SH-SY5Y (cell line): ENCODE measurements around the gene TTF1.

ENCODE experiments used
- GATA2 ChIP-seq: IDR thresholded peaks from 2 replicates; pipeline ENCODE4 v1.6.1; 2011; ENCODE audit warnings: mild to moderate bottlenecking, low read depth, low read length
- GATA3 ChIP-seq: IDR thresholded peaks from 2 replicates; pipeline ENCODE4 v1.6.1; 2011; ENCODE audit warnings: low read depth, mild to moderate bottlenecking, low read length, moderate library complexity

Gene TTF1

DNA sequence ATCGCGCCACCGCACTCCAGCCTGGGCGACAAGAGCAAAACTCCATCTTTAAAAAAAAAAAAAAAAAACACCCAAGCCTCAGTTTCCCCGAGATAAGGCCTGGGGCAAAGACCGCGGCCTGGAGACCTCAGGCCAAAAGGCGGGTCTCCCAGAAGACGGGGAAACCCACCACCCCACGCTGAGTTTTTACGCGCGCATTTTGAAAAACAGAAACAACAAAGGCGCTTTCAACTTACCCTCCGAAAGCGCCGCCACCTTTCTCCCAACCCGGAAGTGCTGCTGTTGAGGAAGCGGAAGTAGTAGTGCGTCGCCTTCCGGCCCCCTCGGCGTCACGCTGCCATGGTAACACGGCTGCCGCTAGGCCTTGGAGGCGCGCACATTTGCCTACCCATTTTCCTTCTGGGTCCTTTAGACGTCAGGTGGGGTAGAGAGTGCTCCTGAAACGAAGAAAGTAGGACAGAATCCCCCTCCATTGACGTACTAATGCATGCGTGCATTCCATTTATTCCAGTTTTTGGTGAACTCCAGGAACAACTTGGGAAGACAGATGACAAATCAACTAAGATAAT lies at the start of gene TTF1:
TSS of gene TTF1 (minus strand) at position 287 of the 569 bp plus-strand sequence. CDS start 4,019 bp downstream, outside the sequence.
- TF ChIP-seq GATA2 (no peak), GATA3 (no peak)

DNA sequence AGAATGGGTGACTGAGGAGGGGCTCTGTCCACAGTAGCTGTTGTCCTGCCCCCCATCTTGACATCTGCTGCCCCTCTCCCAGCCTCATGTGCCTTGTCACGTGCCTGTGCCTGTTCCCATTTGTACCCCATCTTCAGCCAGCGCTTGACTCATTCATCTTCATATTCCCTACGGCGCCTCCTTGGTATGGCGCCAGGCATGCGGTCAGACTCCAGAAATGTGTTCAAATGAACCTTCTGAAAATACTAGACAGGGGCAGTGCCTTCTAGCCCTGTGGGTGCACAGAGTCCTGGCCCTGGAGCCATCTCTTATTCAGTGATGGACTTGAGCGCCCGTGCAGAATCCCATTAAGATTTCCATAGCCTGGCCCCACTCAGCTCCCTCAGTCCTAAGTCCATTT lies 49.6 kb upstream of the TTF1 start:
- TF ChIP-seq GATA3 (no peak), GATA2 (no peak)

- TF ChIP-seq GATA2 (no peak), GATA3 (no peak)
Observed at GRCh38 chr9:132451276-132451675, 44.6 kb upstream of the TTF1 start.

- TF ChIP-seq GATA3 (no peak), GATA2 (no peak)
Observed at GRCh38 chr9:132447902-132448301, 41.3 kb upstream of the TTF1 start.

- TF ChIP-seq GATA2 (no peak), GATA3 (no peak)
Observed at GRCh38 chr9:132447346-132447745, 40.7 kb upstream of the TTF1 start.

DNA sequence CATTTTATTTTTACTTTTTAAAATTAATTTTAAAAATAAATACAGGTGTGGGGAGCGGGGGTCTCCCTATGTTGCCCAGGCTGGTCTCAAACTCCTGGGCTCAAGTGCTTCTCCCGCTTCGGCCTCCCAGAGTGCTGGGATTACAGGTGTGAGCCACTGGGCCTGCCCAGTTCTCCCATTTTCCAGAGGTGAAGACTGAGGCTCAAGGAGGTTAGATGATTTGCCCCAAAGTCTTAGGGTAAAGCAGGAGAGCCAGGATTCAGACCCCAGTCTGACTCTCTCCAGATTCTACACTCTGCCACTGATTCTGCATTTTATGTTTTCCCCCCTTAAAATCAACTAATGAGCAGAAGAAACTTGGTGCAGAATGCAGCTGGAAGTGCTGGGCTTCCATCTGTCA lies 40.2 kb upstream of the TTF1 start:
- no peak for TF ChIP-seq GATA3
- TF ChIP-seq GATA2 = no peak

- TF ChIP-seq GATA3 (no peak), GATA2 (no peak)
Observed at GRCh38 chr9:132443951-132444607, 37.4 kb upstream of the TTF1 start.

GRCh38 chr9:132441404-132441803 lies 34.8 kb upstream of the TTF1 start:
- TF ChIP-seq GATA3 = no peak
- no peak for TF ChIP-seq GATA2

- TF ChIP-seq GATA2 (no peak), GATA3 (no peak)
Observed at GRCh38 chr9:132440735-132441134, 34.1 kb upstream of the TTF1 start.

DNA sequence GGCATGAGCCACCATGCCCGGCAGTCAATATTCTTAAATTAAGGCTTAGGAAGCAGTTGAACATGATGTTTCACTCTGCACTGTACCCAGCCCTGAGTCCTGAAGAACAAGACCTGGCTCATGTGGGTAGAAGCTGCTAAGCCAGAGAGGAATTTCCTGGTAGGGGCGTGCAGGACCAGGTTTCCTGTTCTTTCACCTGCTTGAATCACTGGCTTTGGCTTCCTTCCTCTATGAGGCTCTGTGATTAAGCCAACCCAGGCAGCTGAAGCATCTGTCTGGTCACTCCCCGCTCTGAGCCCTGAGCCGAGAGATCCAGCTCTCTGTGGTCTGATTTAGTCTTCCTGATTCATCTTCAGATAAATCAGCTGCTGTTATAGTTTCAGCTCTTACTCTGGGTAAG lies 32.5 kb upstream of the TTF1 start:
- no peak for TF ChIP-seq GATA3
- no peak for TF ChIP-seq GATA2

DNA sequence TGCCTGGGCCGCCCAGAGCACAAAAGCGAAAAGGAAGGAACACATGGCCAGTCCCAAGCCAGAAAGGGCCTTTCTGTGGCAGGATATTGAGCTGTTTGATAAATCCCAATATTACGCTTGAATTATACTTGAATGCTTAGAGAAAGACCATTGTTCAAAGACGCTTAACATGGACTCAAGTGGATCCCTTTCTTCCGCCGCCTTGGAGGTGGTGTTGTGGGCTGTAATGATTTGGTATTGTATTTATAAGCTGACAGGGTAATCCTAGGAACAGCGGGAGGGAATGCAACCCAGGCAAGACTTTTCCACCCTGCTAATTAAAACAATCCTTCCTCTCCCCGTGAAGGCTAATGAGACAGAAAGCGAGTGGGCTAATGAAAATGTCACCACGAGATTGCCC lies 28.2 kb upstream of the TTF1 start:
- TF ChIP-seq GATA2 = no peak
- TF ChIP-seq GATA3 = no peak

DNA sequence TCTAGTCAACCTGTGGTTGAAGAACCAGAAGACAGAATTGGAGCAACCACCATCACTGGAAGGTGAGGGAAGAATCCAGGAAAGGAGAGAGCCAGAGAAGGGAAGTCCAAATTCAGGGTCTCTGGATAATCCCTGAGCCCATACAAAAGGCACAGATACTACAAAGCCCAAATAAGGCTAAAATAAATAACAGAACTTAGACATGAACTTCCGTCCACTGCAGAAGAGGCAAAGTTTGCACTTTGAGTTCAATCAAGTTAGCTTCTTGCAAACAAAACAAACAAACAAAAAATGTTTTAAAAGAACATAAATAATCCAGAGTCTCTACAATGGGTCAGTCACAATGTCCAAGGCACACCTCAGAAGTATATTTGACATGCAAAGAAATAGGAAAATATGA lies 24.4 kb upstream of the TTF1 start:
- no peak for TF ChIP-seq GATA3
- no peak for TF ChIP-seq GATA2

- no peak for TF ChIP-seq GATA3
- TF ChIP-seq GATA2 = no peak
Observed at GRCh38 chr9:132426639-132427414, 20.2 kb upstream of the TTF1 start.

DNA sequence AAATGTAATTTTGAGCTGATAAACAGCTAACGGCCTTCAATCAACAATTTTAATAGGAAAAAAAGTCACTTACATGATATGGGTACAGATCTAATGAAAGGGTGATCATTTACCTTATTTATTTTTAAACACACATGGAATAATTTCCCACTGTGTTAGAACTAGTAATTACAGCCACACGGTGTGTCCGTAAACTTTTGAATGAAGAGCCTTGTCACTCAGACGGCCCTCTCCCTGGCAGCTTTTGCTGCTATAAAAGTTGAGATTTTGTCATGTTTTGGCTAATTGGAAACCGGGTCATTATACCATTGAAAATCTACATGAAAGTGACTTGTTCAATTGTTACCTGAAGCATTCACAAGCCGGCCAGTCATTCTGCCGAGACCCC lies 19.0 kb upstream of the TTF1 start:
- TF ChIP-seq GATA2 (no peak), GATA3 (no peak)
